HG02642 (cell line): Measurements from ENCODE around the gene CASP5.
"Not testable (repeated sequence)": the region's sequence is repeated elsewhere in the genome, so short reads cannot be mapped to it uniquely, and the experiment has no call there.

Experiments
- ATAC-seq: cut with Tn5 transposase; IDR thresholded peaks from one replicate; pipeline ENCODE4 v1.9.1; 2021; ENCODE audit warnings: mild to moderate bottlenecking; ENCODE audit not compliant: unreplicated experiment, poor library complexity

CASP5 gene

GRCh38 chr11:105034388-105034787 lies 11.4 kb upstream of the CASP5 start:
- peak; percentile 6 for ATAC-seq

GRCh38 chr11:105033781-105034180 lies 10.8 kb upstream of the CASP5 start:
- no peak for ATAC-seq

- no peak for ATAC-seq
Observed at GRCh38 chr11:105033343-105033742, 10.4 kb upstream of the CASP5 start.

- ATAC-seq, result no peak
Observed at GRCh38 chr11:105032495-105032894, 9.5 kb upstream of the CASP5 start.

GRCh38 chr11:105027678-105028077 lies 4.7 kb upstream of the CASP5 start:
- ATAC-seq, result no peak

DNA sequence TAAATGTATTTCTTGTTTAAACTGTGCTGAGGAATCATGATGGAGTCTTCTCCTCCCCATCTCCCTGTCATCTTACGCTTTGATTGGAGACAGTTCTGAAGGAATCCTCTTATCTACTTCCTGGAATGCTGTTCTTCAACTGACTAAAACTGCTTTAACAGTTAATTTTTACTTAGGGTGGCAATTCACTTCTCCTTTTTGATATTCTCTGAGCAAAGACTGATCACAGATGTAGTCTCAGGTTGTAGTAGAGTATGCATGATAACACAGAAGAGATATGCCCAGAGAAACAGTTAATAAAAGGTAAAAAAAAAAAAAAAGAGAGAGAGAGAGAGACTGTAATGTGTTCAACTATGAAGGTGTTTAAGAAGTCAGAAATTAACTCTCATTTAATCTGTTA lies 1.4 kb upstream of the CASP5 start:
- ATAC-seq, result no peak

DNA sequence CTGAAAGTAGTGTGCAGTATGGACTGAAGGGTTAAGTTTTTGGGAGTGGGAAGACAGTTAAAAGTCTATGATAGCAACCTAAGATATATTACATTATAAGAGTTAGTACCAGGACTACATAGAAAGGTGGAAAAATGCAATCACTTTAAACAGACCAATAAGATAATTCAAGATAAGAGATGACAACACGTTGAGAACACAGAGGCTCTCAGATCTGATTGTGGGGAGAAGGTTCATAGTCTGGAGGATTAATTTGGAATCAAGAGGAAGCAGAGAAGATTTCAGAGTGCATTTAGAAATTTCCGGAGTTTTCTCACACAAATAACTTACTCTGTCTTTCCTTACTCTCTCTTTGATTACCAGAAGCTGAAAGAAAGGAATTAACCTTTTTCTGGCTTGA lies 441 bp downstream of the CASP5 start:
- ATAC-seq, result no peak

DNA sequence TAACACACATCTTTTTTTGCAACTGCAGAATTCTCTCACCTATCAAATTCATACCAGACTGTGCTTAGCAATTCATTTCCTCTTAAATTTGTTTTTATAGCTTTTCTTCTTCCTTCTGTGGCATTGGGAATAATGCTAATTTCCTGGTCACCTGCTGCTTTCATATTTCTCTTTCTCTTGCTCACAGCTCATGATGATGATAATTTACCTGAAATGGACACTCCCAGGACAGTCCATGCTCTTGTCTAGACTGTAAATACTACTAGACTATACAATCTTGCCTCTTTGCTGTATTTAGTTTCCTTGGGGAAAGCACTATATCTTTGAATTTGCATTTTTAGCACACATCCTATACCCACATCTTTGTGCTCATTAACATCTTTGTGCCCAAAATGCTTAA lies 15.5 kb downstream of the CASP5 start:
- ATAC-seq, result no peak

- no peak for ATAC-seq
Observed at GRCh38 chr11:105005451-105005845, 17.5 kb downstream of the CASP5 start.

DNA sequence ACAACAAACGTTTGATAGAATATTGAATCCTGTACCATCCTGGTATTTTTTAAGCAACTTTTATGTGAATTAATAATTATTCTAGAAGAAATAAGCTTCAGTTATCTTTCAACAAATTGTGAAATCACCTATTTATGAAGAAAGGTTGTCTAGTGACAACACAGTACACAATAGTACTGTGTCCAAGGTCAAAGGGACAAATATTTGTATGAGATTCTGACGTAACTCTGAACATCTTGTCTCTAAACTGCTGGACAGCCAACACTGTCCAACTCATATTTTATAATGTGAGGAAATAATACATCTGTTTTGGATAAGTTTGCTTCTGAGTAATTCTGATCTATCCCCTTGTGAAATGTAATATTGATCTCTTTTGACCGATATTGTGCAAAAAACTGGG lies 18.9 kb downstream of the CASP5 start:
- no peak for ATAC-seq

DNA sequence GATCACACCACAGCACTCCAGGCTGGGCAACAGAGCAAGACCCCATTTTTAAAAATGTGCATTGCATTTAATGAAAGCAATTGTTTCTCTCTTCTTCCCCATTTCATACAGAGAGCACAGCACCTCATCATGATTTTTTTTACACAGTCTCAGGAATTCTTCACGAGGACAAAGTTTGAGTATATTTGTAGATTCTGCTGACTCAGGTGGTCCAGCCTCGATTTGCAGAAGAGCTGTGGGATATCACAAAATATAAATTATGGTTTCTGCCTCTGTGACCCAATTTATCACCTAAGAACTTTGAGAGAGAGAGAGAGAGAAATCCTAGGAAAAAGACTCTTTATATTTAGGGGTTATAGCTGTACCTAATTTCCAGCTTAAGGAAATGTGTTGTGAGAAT lies 19.8 kb downstream of the CASP5 start:
- no peak for ATAC-seq

DNA sequence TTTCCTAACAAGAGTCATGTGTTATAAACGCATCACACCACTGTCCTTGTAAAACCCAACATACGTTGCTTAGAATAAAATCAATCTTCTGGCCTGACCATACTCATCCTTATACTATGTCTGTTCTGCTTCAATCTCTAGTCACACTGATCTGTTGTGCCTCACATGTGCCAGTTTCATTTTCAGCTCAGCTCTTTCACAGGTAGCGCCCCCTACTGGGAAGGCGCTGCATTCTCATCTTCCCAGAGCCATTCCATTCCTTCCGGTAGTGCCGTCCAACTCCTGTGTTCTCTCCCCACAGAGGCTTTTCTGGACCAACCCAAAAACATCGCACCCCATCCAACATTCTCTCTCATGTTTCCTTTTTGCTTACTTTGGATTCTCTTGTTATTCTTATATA lies 22.2 kb downstream of the CASP5 start:
- ATAC-seq, result peak; percentile 80

DNA sequence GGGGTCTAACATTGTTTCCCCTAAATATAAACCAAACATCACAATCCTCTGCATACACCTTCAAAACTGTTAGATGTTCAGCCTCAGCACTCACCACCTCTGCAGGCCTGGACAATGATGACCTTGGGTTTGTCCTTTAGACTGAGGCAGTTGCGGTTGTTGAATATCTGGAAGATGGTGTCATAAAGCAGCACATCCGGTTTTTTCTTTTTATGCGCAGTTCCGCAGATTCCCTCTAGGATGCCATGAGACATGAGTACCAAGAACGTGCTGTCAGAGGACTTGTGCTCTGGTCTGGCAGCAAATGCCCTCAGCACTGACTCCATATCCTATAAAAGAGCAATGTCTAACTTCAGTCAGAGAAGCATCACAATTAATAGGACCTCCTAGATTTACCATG lies 22.8 kb downstream of the CASP5 start:
- no peak for ATAC-seq

GRCh38 chr11:104999721-105000120 lies 23.2 kb downstream of the CASP5 start:
- ATAC-seq, result no peak

DNA sequence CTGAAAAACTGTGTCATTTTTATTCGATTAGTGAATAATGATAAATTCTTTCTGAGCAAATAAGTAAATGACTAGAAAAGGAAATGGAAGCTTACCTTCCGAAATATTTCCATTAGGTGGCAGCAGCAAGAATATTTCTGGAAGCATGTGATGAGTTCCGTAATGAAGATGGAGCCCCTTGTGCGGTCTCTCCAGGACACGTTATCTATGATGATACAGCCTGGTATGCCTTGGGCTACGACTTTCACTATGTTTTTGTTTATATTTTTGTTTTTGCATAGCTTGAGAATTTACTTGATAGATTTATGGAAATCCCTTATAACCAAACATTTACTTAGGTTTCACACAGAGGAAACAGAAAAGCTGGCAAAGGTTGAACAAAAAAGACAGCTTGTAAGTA lies 25.7 kb downstream of the CASP5 start:
- ATAC-seq, result no peak

DNA sequence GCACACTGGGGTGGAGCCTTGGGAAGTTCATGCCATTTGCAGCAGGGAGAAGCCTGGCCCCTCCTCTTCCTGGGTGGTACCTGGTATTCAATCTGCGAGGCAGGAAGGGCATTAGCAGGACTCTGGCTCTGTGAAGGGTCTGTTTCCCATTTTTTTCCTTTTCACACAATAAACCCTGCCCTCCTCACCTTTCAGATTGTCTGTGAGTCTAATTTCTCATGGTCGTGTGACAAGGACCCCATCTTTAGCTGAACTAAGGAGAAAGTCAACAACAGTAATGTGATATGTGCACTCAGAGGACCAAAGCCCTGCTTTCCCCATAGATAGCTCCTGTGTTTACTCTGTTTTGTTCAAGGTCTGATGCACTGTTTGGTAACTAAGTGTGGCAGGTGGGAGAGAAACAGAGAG lies 28.0 kb downstream of the CASP5 start:
- ATAC-seq, result no peak

- no peak for ATAC-seq
Observed at GRCh38 chr11:104992781-104993180, 30.2 kb downstream of the CASP5 start.

GRCh38 chr11:104991994-104992393 lies 31.0 kb downstream of the CASP5 start:
- ATAC-seq, result no peak

DNA sequence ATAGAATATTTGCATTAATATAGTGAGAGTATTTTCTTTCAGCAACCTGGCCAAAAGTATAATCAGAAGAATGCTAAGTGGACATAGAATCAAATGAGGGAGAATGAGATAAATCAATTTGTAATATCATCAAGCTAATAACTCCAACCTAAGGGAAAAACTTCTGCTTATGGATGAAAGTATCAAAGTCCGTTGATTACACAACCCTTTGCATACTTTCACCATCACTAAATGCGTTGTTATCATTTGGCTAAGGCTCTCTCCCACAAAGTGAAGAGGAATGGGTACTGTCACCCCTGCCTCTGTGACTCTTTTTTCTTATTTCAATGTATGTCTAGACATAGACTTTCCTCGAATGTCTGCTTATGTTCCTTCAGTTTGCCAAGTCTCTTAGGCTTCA lies 38.2 kb downstream of the CASP5 start:
- no peak for ATAC-seq

DNA sequence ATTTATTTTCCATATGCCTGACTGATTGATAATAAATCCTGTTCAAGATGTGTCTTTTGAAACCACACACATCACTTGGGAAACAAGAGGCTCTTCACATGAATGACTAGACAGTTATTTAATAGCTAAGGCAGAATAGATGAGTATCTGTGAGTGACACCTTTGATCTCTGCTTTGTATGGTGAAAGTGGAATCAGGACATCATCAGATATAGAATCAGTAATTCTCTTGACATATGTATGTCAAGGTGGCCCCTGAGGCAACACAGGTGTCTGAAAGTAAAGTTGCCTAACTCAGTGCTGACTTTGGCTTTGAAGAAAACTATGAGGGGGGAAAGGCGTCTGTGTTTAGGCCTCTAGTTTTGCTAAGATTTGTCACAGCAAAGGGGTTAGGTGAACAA lies 43.1 kb downstream of the CASP5 start:
- no peak for ATAC-seq

DNA sequence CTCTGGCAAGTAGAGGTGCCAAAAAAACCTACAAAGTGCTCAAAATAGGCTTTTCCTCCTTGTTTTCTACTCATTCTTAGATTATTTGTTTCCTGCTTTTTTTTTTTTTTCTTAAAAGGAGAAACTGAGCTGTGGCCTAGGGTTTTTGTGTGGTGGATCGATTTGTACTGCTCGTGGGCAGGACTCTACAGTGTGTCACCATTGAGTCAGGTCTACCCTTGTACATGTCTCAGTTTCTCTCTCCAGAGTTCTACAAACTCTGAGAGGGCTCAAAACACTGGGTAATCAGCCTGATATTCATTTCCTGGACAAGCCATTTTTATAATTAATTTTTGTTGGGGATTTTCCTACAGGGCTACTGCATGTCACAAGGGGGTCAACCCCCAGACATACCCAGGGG lies 49.4 kb downstream of the CASP5 start:
- no peak for ATAC-seq

- ATAC-seq, result not testable (repeated sequence)
Observed at GRCh38 chr11:104972924-104973323, 50.0 kb downstream of the CASP5 start.

DNA sequence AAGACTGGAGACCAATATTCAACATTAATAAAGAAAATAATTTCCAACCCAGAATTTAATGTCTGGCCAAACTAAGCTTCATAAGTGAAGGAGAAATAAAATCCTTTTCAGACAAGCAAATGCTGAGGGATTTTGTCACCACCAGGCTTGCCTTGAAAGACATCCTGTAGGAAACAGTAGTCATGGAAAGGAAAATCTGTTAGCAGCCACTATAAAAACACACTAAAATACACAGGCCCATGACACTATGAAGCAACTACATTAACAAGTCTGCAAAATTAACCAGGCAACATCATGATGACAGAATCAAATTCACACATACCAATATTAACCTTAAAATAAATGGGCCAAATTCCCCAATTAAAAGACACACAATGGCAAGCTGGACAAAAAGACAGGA lies 52.2 kb downstream of the CASP5 start:
- ATAC-seq, result no peak
